Smooth muscle cell of the coronary artery (primary cell): Measurements from ENCODE around the gene CABP1. TPM values are rescaled to one million over a fixed set of nuclear protein-coding genes. Genes with fewer than 3 reads are reported as not detected.

Experiments used
- total RNA-seq: library from RNA; depleted of rRNA; stranded (reverse); fragments of >200 nt; gene quantifications from 2 replicates; pipeline ENCODE4 v1.2.3, GENCODE V29; 2014; ENCODE audit warnings: low replicate concordance

CABP1 gene
- total RNA-seq: 0.82 and 0.83 TPM in 2 replicates

DNA sequence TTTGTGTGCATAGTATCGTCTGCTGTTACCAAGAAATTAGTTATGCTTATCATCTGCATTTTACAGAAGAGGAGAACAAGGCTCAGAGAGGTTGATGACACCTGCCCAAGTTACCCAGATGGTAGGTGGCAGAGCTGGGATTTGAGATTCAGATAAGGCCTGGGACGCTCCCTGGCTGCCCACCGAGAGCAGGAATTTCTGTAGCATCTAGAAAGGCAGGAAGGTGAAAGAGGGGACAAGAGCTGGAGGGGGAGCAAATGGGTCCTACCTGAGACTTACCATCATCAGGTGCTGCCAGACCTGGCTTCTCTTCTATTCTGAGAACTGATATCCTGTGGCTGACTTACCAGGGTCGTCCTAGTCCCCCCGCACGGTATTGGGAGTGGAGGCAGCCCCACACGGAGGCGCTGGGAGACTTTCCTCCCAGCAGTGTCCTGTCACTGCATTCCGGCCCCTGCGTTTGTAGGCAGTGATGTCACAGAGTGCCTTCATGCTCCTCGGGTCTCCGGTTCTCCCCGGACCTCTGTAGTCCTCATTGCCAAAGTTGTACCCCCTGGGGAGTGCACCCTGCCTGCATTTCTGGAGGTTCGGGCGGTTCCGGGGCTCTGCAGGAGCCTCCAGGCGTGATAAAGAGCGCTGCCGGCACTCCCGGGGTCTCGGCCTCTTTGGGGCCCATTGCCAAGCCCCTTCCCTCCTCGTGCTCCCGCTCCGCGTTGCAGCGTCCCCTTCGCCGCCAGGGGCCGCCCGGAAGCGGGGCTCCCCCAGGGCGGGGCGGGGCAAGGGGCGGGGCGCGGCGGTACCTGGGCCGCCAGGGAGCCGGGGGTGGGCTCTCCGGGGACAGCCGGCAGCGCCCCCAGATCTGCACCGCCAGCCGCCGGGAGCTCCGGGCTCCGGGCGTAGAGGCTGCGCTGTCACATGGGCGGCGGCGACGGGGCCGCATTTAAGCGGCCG is at the start of gene CABP1:
TSS of gene CABP1 (plus strand) at position 856 of the 951 bp plus-strand sequence. CDS start at position 916, 60 bp downstream.

DNA sequence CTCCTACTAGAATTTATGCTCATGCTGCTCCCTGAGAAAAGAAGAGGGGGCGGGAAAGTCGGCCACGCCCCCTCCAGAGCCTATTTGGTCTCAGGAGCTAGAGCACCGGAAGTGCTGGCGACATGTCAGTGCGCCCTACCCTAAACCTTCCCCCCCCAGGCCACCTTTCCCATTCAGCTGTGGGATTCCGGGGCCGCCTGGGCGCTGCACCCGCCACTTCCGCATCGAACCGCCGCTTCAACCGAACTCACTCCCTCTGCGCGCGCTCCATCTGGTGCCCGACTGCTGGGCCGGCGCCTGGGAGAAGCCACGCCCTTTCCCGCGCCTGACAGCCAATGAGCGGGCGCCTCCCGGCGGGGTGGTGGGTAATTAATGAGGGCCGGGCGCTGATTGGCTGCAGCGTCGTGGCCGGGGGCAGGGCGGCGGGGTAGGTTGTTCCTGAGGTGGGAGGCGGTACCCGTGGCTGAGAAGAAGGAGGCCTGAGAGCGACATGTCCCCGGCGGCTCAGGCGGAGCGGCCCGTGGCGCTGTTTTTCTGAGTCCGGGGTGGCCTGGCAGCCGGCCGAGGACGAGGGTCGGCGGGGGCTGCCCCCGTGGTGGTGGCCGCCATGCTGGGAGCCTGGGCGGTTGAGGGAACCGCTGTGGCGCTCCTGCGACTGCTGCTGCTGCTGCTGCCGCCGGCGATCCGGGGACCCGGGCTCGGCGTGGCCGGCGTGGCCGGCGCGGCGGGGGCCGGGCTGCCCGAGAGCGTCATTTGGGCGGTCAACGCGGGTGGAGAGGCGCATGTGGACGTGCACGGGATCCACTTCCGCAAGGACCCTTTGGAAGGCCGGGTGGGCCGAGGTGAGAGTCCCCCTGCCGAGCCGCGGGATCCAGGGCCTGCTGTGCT is 46.5 kb downstream of the CABP1 start, which contains the start of gene MLEC:
TSS of gene MLEC (plus strand) at position 460 of the 888 bp plus-strand sequence. CDS start at position 608, 148 bp downstream.

DNA sequence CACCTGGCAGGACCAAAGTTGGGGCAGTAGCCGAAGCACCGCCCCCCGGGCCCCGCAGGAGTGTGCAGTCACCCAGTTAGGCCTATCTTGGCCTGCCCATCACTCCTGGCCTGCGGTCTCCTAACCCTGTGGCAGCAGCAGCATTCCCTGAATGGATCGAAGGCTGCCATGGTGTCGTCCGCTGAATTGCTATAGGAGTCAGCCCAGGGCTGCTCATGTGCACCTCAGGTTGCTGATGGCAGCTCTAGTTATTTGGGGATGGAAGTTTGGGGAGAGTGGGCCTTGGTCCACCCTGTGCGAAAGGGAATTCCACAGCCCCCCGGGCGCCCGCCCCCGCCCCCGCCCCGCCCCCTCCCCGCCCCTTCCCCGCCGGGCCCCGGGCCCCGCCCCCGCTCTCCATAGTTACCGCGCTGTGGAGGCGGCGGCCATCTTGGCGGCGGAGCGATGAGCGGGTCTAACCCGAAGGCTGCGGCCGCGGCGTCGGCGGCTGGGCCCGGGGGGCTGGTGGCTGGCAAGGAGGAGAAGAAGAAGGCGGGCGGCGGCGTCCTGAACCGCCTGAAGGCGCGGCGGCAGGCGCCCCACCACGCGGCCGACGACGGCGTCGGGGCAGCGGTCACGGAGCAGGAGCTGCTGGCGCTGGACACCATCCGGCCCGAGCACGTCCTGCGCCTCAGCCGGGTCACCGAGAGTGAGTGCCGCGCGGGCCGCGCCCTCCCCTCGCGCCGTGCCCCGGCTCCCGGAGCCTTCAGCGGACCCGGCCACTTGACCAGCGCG is 69.8 kb downstream of the CABP1 start, which contains the start of gene UNC119B:
TSS of gene UNC119B (plus strand) at position 428 of the 774 bp plus-strand sequence. CDS start at position 445, 17 bp downstream.

Other genes with a start within 250 kb of the CABP1 start
- 546 and 838 TPM in 2 replicates for gene COX6A1, start 202.5 kb upstream of the CABP1 start, total RNA-seq
- gene TRIAP1, start 194.2 kb upstream of the CABP1 start, total RNA-seq: 14.6 and 24.8 TPM in 2 replicates
- 10.5 and 15.0 TPM in 2 replicates for gene GATC, start 194.2 kb upstream of the CABP1 start, total RNA-seq
- gene SRSF9, start 170.9 kb upstream of the CABP1 start, total RNA-seq: 216 and 271 TPM in 2 replicates
- gene DYNLL1, start 144.5 kb upstream of the CABP1 start, total RNA-seq: 304 and 347 TPM in 2 replicates
- gene COQ5, start 111.5 kb upstream of the CABP1 start, total RNA-seq: 28.4 and 39.1 TPM in 2 replicates
- 89.5 and 217 TPM in 2 replicates for gene RNF10, start 106.3 kb upstream of the CABP1 start, total RNA-seq
- gene POP5, start 59.2 kb upstream of the CABP1 start, total RNA-seq: 52.2 and 60.1 TPM in 2 replicates
- gene MLEC, start 46.5 kb downstream of the CABP1 start, total RNA-seq: 106 and 122 TPM in 2 replicates
- gene UNC119B, start 69.8 kb downstream of the CABP1 start, total RNA-seq: 17.8 and 20.0 TPM in 2 replicates
- 7.6 and 8.7 TPM in 2 replicates for gene ACADS, start 85.2 kb downstream of the CABP1 start, total RNA-seq